Peyer's patch (tissue), 4 donors: ENCODE data around the gene MYPN.

Experiments used
- POLR2A ChIP-seq, 2 donors: fragments of 450-650 bp; IDR thresholded peaks; one replicate each; pipeline ENCODE4 v1.5.1; 2017; ENCODE audit warnings: antibody characterized with exemption in 2 of 2, mild to moderate bottlenecking in 2 of 2, moderate library complexity in 2 of 2
- TF ChIP-seq, protein P1 (sequence below), 6 experiments: fragments of 450-650 bp in 4 of 6; fragments of 200-600 bp in 2 of 6; sonication (generic) in 1 of 6; IDR thresholded peaks; one replicate each; pipeline ENCODE4 v1.5.1; 2017 to 2019; ENCODE audit warnings: antibody characterized with exemption in 6 of 6, mild to moderate bottlenecking in 3 of 6, moderate library complexity in 1 of 6

DNA sequence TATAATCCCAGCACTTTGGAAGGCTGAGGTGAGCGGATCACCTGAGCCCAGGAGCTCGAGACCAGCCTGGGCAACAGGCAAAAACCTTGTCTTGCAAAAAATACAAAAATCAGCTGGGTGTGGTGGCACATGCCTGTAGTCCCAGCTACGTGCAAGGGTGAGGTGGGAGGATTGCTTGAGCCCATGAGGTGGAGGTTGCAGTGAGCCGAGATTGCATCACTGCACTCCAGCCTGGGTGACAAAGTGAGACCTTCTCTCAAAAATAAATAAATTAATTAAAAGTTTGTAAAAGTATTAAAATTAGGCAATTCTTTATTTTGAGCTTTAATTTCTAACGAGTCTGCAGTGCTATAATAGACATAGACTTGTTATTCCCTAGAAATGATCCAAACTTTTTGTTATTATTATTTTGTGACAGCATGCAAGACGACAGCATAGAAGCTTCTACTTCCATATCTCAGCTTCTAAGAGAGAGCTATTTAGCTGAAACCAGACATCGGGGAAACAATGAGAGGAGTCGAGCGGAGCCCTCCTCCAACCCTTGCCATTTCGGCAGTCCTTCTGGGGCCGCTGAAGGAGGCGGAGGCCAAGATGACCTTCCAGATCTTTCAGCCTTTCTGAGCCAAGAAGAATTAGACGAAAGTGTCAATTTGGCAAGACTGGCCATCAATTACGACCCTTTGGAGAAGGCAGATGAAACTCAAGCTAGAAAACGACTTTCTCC is 11.9 kb downstream of the MYPN start:
- TF ChIP-seq, protein P1, sequence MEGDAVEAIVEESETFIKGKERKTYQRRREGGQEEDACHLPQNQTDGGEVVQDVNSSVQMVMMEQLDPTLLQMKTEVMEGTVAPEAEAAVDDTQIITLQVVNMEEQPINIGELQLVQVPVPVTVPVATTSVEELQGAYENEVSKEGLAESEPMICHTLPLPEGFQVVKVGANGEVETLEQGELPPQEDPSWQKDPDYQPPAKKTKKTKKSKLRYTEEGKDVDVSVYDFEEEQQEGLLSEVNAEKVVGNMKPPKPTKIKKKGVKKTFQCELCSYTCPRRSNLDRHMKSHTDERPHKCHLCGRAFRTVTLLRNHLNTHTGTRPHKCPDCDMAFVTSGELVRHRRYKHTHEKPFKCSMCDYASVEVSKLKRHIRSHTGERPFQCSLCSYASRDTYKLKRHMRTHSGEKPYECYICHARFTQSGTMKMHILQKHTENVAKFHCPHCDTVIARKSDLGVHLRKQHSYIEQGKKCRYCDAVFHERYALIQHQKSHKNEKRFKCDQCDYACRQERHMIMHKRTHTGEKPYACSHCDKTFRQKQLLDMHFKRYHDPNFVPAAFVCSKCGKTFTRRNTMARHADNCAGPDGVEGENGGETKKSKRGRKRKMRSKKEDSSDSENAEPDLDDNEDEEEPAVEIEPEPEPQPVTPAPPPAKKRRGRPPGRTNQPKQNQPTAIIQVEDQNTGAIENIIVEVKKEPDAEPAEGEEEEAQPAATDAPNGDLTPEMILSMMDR (IDR thresholded peaks at IDR 0.05): no peak
- TF ChIP-seq POLR2A (IDR thresholded peaks at IDR 0.05): no peak
